Progenitor cell of endocrine pancreas (in vitro differentiated cells): ENCODE measurements around the gene RDH11. TPM values are rescaled to one million over a fixed set of nuclear protein-coding genes. Genes with fewer than 3 reads are reported as not detected.
"Not testable (repeated sequence)": the region's sequence is repeated elsewhere in the genome, so short reads cannot be mapped to it uniquely, and the experiment has no call there.

Source experiments
- DNase-seq: peaks from one replicate; pipeline ENCODE4 v3.0.0; 2021; ENCODE audit warnings: low spot score; ENCODE audit not compliant: unreplicated experiment
- H3K27ac Mint-ChIP-seq: 2 replicates; pipeline ENCODE4 v1.8.0; 2021; ENCODE audit warnings: mild to moderate bottlenecking, moderate library complexity, mixed read lengths
- H3K27me3 Mint-ChIP-seq: 2 replicates; pipeline ENCODE4 v1.8.0; 2021; ENCODE audit warnings: mixed read lengths
- H3K36me3 Mint-ChIP-seq: 2 replicates; pipeline ENCODE4 v1.8.0; 2022; ENCODE audit warnings: mixed read lengths; ENCODE audit not compliant: insufficient read depth
- H3K4me1 Mint-ChIP-seq: 2 replicates; pipeline ENCODE4 v1.8.0; 2021; ENCODE audit warnings: low read depth, mixed read lengths
- H3K4me3 Mint-ChIP-seq: 2 replicates; pipeline ENCODE4 v1.8.0; 2021; ENCODE audit warnings: low read depth, mild to moderate bottlenecking, moderate library complexity, mixed read lengths
- H3K9me3 Mint-ChIP-seq: 2 replicates; pipeline ENCODE4 v1.8.0; 2021; ENCODE audit warnings: low read depth, mixed read lengths
- CTCF ChIP-seq: fragments of 200-600 bp; sonication (generic); IDR thresholded peaks from one replicate; pipeline ENCODE4 v1.5.0; 2021; ENCODE audit warnings: antibody characterized with exemption, mild to moderate bottlenecking; ENCODE audit not compliant: unreplicated experiment
- total RNA-seq: library from RNA; stranded (reverse); gene quantifications from 2 replicates; pipeline ENCODE4 v1.2.1, GENCODE V29; 2021

The RDH11 gene
- total RNA-seq, 1 donor from 2014 or later: 99.9 TPM

- TF ChIP-seq CTCF: no peak
- Mint-ChIP-seq H3K27ac (no peak overlapping the region), H3K36me3 (no peaks in the 10 kb centered on the region), H3K27me3 (no peaks in the 10 kb centered on the region), H3K4me3 (no peak overlapping the region), H3K9me3 (no peaks in the 10 kb centered on the region), H3K4me1 (peaks cover 16% of the 10 kb centered on the region)
- no peak for DNase-seq
Measured at GRCh38 chr14:67718265-67718664, 22.7 kb upstream of the RDH11 start.

- Mint-ChIP-seq H3K27me3 (no peaks in the 10 kb centered on the region), H3K4me3 (no peak overlapping the region), H3K36me3 (no peaks in the 10 kb centered on the region), H3K4me1 (peaks cover 10% of the 10 kb centered on the region), H3K9me3 (no peaks in the 10 kb centered on the region), H3K27ac (no peak overlapping the region)
- TF ChIP-seq CTCF: no peak
- DNase-seq: no peak
Measured at GRCh38 chr14:67717048-67717447, 21.5 kb upstream of the RDH11 start.

- no peak overlapping the region for H3K27ac Mint-ChIP-seq
- TF ChIP-seq CTCF: no peak
- no peaks in the 10 kb centered on the region for H3K27me3 Mint-ChIP-seq
- no peak for DNase-seq
- no peak overlapping the region for H3K4me3 Mint-ChIP-seq
- peaks cover 6% of the 10 kb centered on the region for H3K9me3 Mint-ChIP-seq
- H3K36me3 Mint-ChIP-seq: no peaks in the 10 kb centered on the region
- no peaks in the 10 kb centered on the region for H3K4me1 Mint-ChIP-seq
Measured at GRCh38 chr14:67710209-67710608, 14.6 kb upstream of the RDH11 start.

- DNase-seq, H3K27ac Mint-ChIP-seq, H3K4me1 Mint-ChIP-seq, H3K27me3 Mint-ChIP-seq, H3K36me3 Mint-ChIP-seq, H3K9me3 Mint-ChIP-seq, H3K4me3 Mint-ChIP-seq: not testable (repeated sequence)
Measured at GRCh38 chr14:67709796-67710195, 14.2 kb upstream of the RDH11 start.

- DNase-seq, H3K27me3 Mint-ChIP-seq, H3K9me3 Mint-ChIP-seq, H3K36me3 Mint-ChIP-seq, H3K27ac Mint-ChIP-seq, H3K4me1 Mint-ChIP-seq, H3K4me3 Mint-ChIP-seq: not testable (repeated sequence)
Measured at GRCh38 chr14:67709346-67709745, 13.8 kb upstream of the RDH11 start.

GRCh38 chr14:67705211-67705610, 9.6 kb upstream of the RDH11 start:
- Mint-ChIP-seq H3K4me1 (peaks cover 5% of the 10 kb centered on the region), H3K4me3 (no peak overlapping the region), H3K36me3 (no peaks in the 10 kb centered on the region), H3K27me3 (no peaks in the 10 kb centered on the region), H3K27ac (no peak overlapping the region), H3K9me3 (peaks cover 3% of the 10 kb centered on the region)
- no peak for TF ChIP-seq CTCF
- no peak for DNase-seq
